ENCODE data around the gene TLCD2.

DNA sequence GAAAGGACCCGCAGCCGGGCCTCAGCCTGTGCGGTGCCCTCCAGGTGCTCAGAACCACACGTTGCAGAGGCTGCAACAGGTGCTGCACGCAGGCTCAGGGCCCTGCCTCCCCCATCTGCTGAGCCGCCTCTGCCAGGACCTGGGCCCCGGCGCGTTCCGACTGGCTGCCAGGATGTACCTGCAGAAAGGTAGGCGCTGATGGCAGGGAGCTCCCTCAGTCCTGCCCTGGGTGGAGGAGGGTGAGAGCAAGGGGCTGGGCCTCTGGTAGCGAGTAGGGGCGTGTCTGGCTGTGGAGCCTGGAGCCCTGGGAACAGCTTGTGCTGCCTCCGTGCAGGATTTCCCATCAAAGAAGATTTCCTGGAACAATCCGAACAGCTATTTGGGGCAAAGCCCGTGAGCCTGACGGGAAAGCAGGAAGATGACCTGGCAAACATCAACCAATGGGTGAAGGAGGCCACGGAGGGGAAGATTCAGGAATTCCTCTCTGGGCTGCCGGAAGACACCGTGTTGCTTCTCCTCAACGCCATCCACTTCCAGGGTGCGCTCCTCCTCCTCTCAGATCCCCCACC lies 36.9 kb upstream of the TLCD2 start:
- TF ChIP-seq, protein P1, sequence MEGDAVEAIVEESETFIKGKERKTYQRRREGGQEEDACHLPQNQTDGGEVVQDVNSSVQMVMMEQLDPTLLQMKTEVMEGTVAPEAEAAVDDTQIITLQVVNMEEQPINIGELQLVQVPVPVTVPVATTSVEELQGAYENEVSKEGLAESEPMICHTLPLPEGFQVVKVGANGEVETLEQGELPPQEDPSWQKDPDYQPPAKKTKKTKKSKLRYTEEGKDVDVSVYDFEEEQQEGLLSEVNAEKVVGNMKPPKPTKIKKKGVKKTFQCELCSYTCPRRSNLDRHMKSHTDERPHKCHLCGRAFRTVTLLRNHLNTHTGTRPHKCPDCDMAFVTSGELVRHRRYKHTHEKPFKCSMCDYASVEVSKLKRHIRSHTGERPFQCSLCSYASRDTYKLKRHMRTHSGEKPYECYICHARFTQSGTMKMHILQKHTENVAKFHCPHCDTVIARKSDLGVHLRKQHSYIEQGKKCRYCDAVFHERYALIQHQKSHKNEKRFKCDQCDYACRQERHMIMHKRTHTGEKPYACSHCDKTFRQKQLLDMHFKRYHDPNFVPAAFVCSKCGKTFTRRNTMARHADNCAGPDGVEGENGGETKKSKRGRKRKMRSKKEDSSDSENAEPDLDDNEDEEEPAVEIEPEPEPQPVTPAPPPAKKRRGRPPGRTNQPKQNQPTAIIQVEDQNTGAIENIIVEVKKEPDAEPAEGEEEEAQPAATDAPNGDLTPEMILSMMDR (IDR thresholded peaks at IDR 0.05), result no peak
- TF ChIP-seq POLR2A (IDR thresholded peaks at IDR 0.05), result no peak

Data from ovary (tissue), 3 donors.